NT2/D1 (cell line): ENCODE results near the gene TERB1.

Experiments used
- SUZ12 ChIP-seq: IDR thresholded peaks from 2 replicates; pipeline ENCODE4 v1.6.1; 2011; ENCODE audit not compliant: insufficient read length, insufficient read depth; ENCODE audit errors: extremely low read depth
- ZNF274 ChIP-seq: IDR thresholded peaks from 2 replicates; pipeline ENCODE4 v1.6.1; 2011; ENCODE audit warnings: mild to moderate bottlenecking, low read depth, low read length

GRCh38 chr16:66728804-66729203 is 72.6 kb downstream of the TERB1 start:
- no peak for TF ChIP-seq SUZ12
- no peak for TF ChIP-seq ZNF274
